HUES6 (cell line): ENCODE measurements around the gene MTMR1.

ENCODE experiments used
- H3K27ac ChIP-seq: 2 replicates; pipeline ENCODE4 v1.7.0; 2013; ENCODE audit warnings: low read depth, mild to moderate bottlenecking, low read length, inconsistent platforms
- H3K27me3 ChIP-seq: 2 replicates; pipeline ENCODE4 v1.6.1; 2013; ENCODE audit warnings: low read length; ENCODE audit not compliant: control insufficient read depth, insufficient read depth
- H3K36me3 ChIP-seq: 2 replicates; pipeline ENCODE4 v1.6.1; 2013; ENCODE audit warnings: low read length; ENCODE audit not compliant: control insufficient read depth, insufficient read depth
- H3K4me1 ChIP-seq: 2 replicates; pipeline ENCODE4 v1.6.1; 2013; ENCODE audit warnings: low read length; ENCODE audit not compliant: control insufficient read depth, insufficient read depth
- H3K4me3 ChIP-seq: 2 replicates; pipeline ENCODE4 v1.5.1; 2013; ENCODE audit warnings: low read depth, low read length
- H3K9ac ChIP-seq: one replicate; pipeline ENCODE4 v1.6.1; 2013; ENCODE audit warnings: mild to moderate bottlenecking, low read length
- H3K9me3 ChIP-seq: 2 replicates; pipeline ENCODE4 v1.6.1; 2013; ENCODE audit warnings: low read depth, low read length; ENCODE audit not compliant: control insufficient read depth, insufficient read depth

The MTMR1 gene

GRCh38 chrX:150729956-150730355 lies 36.8 kb downstream of the MTMR1 start:
- Histone ChIP-seq H3K27ac (no peak overlapping the region), H3K27me3 (no peaks in the 10 kb centered on the region), H3K9me3 (no peaks in the 10 kb centered on the region), H3K36me3 (peaks cover 32% of the 10 kb centered on the region), H3K4me3 (no peak overlapping the region), H3K4me1 (peaks cover 20% of the 10 kb centered on the region), H3K9ac (no peak overlapping the region)

GRCh38 chrX:150730719-150731118 lies 37.5 kb downstream of the MTMR1 start:
- Histone ChIP-seq H3K9ac (no peak overlapping the region), H3K9me3 (no peaks in the 10 kb centered on the region), H3K27ac (no peak overlapping the region), H3K4me1 (peaks cover 18% of the 10 kb centered on the region), H3K27me3 (no peaks in the 10 kb centered on the region), H3K4me3 (no peak overlapping the region), H3K36me3 (peaks cover 40% of the 10 kb centered on the region)

- H3K36me3 ChIP-seq: peaks cover 50% of the 10 kb centered on the region
- peaks cover 8% of the 10 kb centered on the region; the same call in 1 of the 2 replicates for H3K4me1 ChIP-seq
- H3K27me3 ChIP-seq: no peaks in the 10 kb centered on the region
- no peak overlapping the region for H3K9ac ChIP-seq
- no peak overlapping the region for H3K4me3 ChIP-seq
- no peak overlapping the region for H3K27ac ChIP-seq
- no peaks in the 10 kb centered on the region for H3K9me3 ChIP-seq
Measured at GRCh38 chrX:150731795-150732194, 38.6 kb downstream of the MTMR1 start.

GRCh38 chrX:150736475-150736874 lies 43.3 kb downstream of the MTMR1 start:
- Histone ChIP-seq H3K9me3 (no peaks in the 10 kb centered on the region), H3K4me1 (no peaks in the 10 kb centered on the region), H3K27ac (no peak overlapping the region), H3K4me3 (no peak overlapping the region), H3K27me3 (no peaks in the 10 kb centered on the region), H3K9ac (no peak overlapping the region), H3K36me3 (peaks cover 73% of the 10 kb centered on the region)

- no peak overlapping the region for H3K9ac ChIP-seq
- no peaks in the 10 kb centered on the region for H3K4me1 ChIP-seq
- no peaks in the 10 kb centered on the region for H3K9me3 ChIP-seq
- H3K27me3 ChIP-seq: no peaks in the 10 kb centered on the region
- H3K4me3 ChIP-seq: no peak overlapping the region
- no peak overlapping the region for H3K27ac ChIP-seq
- H3K36me3 ChIP-seq: peaks cover 7% of the 10 kb centered on the region
Measured at GRCh38 chrX:150752124-150752523, 58.9 kb downstream of the MTMR1 start.

- Histone ChIP-seq H3K36me3 (peaks cover 17% of the 10 kb centered on the region), H3K27me3 (no peaks in the 10 kb centered on the region), H3K9ac (no peak overlapping the region), H3K9me3 (no peaks in the 10 kb centered on the region), H3K4me3 (no peak overlapping the region), H3K27ac (no peak overlapping the region), H3K4me1 (no peaks in the 10 kb centered on the region)
Measured at GRCh38 chrX:150753357-150753756, 60.2 kb downstream of the MTMR1 start.

GRCh38 chrX:150753968-150754367 lies 60.8 kb downstream of the MTMR1 start:
- Histone ChIP-seq H3K9me3 (no peaks in the 10 kb centered on the region), H3K9ac (no peak overlapping the region), H3K27ac (no peak overlapping the region), H3K36me3 (peaks cover 17% of the 10 kb centered on the region), H3K27me3 (no peaks in the 10 kb centered on the region), H3K4me1 (no peaks in the 10 kb centered on the region), H3K4me3 (no peak overlapping the region)

GRCh38 chrX:150757371-150757770 lies 64.2 kb downstream of the MTMR1 start:
- Histone ChIP-seq H3K27me3 (no peaks in the 10 kb centered on the region), H3K4me1 (peaks cover 12% of the 10 kb centered on the region; the same call in 1 of the 2 replicates), H3K27ac (no peak overlapping the region), H3K4me3 (no peak overlapping the region), H3K9ac (no peak overlapping the region), H3K9me3 (no peaks in the 10 kb centered on the region), H3K36me3 (peaks cover 13% of the 10 kb centered on the region; the same call in 1 of the 2 replicates)

GRCh38 chrX:150759568-150760416 lies 66.6 kb downstream of the MTMR1 start:
- H3K9ac ChIP-seq: no peak overlapping the region
- no peak overlapping the region for H3K4me3 ChIP-seq
- peaks cover 18% of the 10 kb centered on the region for H3K36me3 ChIP-seq
- no peaks in the 10 kb centered on the region for H3K9me3 ChIP-seq
- H3K27me3 ChIP-seq: no peaks in the 10 kb centered on the region
- peaks cover 12% of the 10 kb centered on the region; the same call in 1 of the 2 replicates for H3K4me1 ChIP-seq
- no peak overlapping the region for H3K27ac ChIP-seq

GRCh38 chrX:150761176-150761818 lies 68.1 kb downstream of the MTMR1 start:
- H3K9ac ChIP-seq: no peak overlapping the region
- peaks cover 18% of the 10 kb centered on the region for H3K36me3 ChIP-seq
- H3K4me3 ChIP-seq: no peak overlapping the region
- no peaks in the 10 kb centered on the region for H3K27me3 ChIP-seq
- H3K4me1 ChIP-seq: peaks cover 26% of the 10 kb centered on the region
- no peaks in the 10 kb centered on the region for H3K9me3 ChIP-seq
- no peak overlapping the region for H3K27ac ChIP-seq

- Histone ChIP-seq H3K9me3 (no peaks in the 10 kb centered on the region), H3K4me3 (no peak overlapping the region), H3K4me1 (peaks cover 31% of the 10 kb centered on the region), H3K36me3 (peaks cover 18% of the 10 kb centered on the region), H3K27ac (no peak overlapping the region), H3K27me3 (no peaks in the 10 kb centered on the region), H3K9ac (no peak overlapping the region)
Measured at GRCh38 chrX:150761819-150762216, 68.6 kb downstream of the MTMR1 start.
